CD4-positive, alpha-beta T cell treated with Interleukin-4 for 4 hours (primary cell): ENCODE results near the gene DLG2.

Experiments used
- DNase-seq: peaks from one replicate; pipeline ENCODE4 v3.0.0-alpha.2; 2020

The DLG2 gene

GRCh38 chr11:85541683-85542082 is 85.5 kb downstream of the DLG2 start:
- DNase-seq, result no peak

GRCh38 chr11:85540635-85541205 is 86.4 kb downstream of the DLG2 start:
- DNase-seq, result no peak

GRCh38 chr11:85540181-85540580 is 87.0 kb downstream of the DLG2 start:
- DNase-seq, result no peak

GRCh38 chr11:85539740-85540139 is 87.4 kb downstream of the DLG2 start:
- DNase-seq, result no peak

- no peak for DNase-seq
Observed at GRCh38 chr11:85539029-85539689, 88.0 kb downstream of the DLG2 start.

- no peak for DNase-seq
Observed at GRCh38 chr11:85536438-85536837, 90.7 kb downstream of the DLG2 start.

GRCh38 chr11:85534806-85535205 is 92.3 kb downstream of the DLG2 start:
- DNase-seq, result no peak

- DNase-seq, result no peak
Observed at GRCh38 chr11:85531191-85531897, 95.8 kb downstream of the DLG2 start.

GRCh38 chr11:85530634-85531033 is 96.5 kb downstream of the DLG2 start:
- DNase-seq, result no peak

- no peak for DNase-seq
Observed at GRCh38 chr11:85526564-85526963, 100.6 kb downstream of the DLG2 start.

GRCh38 chr11:85525686-85526085 is 101.5 kb downstream of the DLG2 start:
- DNase-seq, result no peak

GRCh38 chr11:85517272-85517671 is 109.9 kb downstream of the DLG2 start:
- DNase-seq, result no peak

GRCh38 chr11:85495918-85496317 is 131.2 kb downstream of the DLG2 start:
- DNase-seq, result no peak

- DNase-seq, result no peak
Observed at GRCh38 chr11:85494396-85494795, 132.7 kb downstream of the DLG2 start.

GRCh38 chr11:85485902-85486301 is 141.2 kb downstream of the DLG2 start:
- DNase-seq, result no peak

- no peak for DNase-seq
Observed at GRCh38 chr11:85483861-85484260, 143.3 kb downstream of the DLG2 start.

- no peak for DNase-seq
Observed at GRCh38 chr11:85481862-85482261, 145.3 kb downstream of the DLG2 start.

GRCh38 chr11:85475660-85476517 is 151.3 kb downstream of the DLG2 start:
- no peak for DNase-seq

GRCh38 chr11:85472953-85473352 is 154.2 kb downstream of the DLG2 start:
- no peak for DNase-seq

- DNase-seq, result no peak
Observed at GRCh38 chr11:85464283-85464682, 162.9 kb downstream of the DLG2 start.

GRCh38 chr11:85459304-85459703 is 167.8 kb downstream of the DLG2 start:
- DNase-seq, result no peak

- DNase-seq, result no peak
Observed at GRCh38 chr11:85444479-85444878, 182.7 kb downstream of the DLG2 start.

- DNase-seq, result no peak
Observed at GRCh38 chr11:85440273-85440672, 186.9 kb downstream of the DLG2 start.
